ENCODE results near the gene TTF2.

Gene TTF2

DNA sequence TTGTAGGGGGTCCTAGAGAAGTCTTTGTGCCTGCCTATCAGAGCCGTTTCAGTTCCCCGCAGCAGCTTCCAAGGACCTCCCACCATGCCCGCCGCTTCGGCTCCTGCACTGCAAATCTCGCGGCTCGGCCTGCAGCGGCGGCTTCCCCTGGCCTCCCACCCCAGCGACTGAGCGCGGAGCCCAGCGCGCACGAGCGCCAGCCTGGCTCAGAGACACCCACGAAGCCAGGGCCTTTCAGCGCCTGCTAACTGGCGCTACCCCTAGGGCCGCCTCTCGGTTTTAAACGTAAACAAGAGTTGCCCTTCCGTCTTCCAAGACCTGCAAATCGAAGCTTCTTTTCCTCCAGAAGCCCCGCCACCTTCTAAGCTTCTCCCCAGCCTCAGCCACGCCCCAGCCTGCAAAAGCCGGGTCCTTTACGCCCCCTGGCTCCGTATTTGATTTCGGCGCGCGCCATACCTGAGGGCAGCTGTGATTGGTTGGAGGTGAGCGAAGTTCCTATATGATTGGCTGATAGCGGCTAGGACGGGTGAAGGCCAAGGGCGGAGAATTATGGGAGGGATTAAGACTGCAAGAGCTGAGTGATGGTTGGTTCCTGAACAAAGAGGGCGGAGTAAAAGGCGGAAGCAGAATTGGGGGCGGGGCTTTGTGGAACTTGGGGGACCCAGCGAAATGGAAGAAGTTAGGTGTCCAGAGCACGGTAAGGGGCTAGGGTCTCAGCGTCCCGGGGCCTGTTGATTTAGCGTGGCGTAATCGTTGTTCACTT, at the start of gene TTF2:
Gene TTF2, plus strand, starts transcription at position 649 of the 763 bp plus-strand sequence. Its CDS starts 21 bp downstream, at position 670.
- in situ Hi-C loops (cut with MboI; ENCODE audit: low pct_unique_long_range_greater_than_20kb, low sequenced_read_pairs, unreplicated experiment), result loop anchor here (10.0 to 25.0 kb wide), 3 partner anchors 235 to 498 kb away; partner anchors contain the start of gene CD58
- TF ChIP-seq, protein P1, sequence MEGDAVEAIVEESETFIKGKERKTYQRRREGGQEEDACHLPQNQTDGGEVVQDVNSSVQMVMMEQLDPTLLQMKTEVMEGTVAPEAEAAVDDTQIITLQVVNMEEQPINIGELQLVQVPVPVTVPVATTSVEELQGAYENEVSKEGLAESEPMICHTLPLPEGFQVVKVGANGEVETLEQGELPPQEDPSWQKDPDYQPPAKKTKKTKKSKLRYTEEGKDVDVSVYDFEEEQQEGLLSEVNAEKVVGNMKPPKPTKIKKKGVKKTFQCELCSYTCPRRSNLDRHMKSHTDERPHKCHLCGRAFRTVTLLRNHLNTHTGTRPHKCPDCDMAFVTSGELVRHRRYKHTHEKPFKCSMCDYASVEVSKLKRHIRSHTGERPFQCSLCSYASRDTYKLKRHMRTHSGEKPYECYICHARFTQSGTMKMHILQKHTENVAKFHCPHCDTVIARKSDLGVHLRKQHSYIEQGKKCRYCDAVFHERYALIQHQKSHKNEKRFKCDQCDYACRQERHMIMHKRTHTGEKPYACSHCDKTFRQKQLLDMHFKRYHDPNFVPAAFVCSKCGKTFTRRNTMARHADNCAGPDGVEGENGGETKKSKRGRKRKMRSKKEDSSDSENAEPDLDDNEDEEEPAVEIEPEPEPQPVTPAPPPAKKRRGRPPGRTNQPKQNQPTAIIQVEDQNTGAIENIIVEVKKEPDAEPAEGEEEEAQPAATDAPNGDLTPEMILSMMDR (IDR thresholded peaks at IDR 0.05; ENCODE audit: extremely low read depth, insufficient read depth, missing control alignments), result peak; percentile 12
- DNase-seq (ENCODE audit: low spot score), result peak; percentile 96

DNA sequence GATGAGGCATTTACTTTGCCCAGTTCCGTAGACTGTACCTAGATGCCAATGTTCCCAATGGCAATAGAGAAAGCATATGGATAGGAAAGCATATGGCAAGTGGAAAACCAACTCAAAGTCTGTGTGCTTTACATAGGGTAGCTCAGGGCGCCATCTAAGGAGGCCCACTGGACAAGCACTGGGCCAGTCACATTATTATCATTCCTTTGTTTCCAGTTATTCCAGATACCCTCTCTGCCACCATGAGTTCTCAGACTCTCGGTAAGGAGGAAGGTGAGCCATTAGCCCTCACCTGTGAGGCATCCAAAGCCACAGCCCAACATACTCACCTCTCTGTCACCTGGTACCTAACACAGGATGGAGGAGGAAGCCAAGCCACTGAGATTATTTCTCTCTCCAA, 48.8 kb upstream of the TTF2 start:
- in situ Hi-C loops (cut with MboI; ENCODE audit: low pct_unique_long_range_greater_than_20kb, low sequenced_read_pairs, unreplicated experiment), result no loop called here
- TF ChIP-seq, protein P1 (IDR thresholded peaks at IDR 0.05; ENCODE audit: extremely low read depth, insufficient read depth, missing control alignments), result no peak
- no peak for DNase-seq (ENCODE audit: low spot score)

DNA sequence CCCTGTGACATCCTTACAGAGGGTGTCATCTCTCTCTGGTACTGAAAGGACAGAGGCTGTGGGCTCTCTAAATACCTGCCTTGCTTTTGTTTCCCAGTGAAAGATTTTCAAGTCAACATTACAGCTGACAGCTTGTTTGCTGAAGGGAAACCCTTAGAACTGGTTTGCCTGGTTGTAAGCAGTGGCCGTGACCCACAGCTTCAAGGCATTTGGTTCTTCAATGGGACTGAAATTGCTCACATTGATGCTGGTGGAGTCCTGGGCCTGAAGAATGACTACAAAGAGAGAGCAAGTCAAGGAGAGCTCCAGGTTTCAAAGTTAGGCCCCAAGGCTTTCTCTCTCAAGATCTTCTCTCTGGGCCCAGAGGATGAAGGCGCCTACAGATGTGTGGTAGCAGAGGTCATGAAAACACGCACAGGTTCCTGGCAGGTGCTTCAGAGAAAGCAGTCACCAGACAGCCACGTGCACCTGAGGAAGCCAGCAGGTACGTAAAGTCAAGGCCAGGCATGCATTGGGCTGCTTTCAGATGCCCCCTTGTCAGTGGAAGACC, 46.7 kb upstream of the TTF2 start:
- TF ChIP-seq, protein P1 (IDR thresholded peaks at IDR 0.05; ENCODE audit: extremely low read depth, insufficient read depth, missing control alignments), result no peak
- no peak for DNase-seq (ENCODE audit: low spot score)
- in situ Hi-C loops (cut with MboI; ENCODE audit: low pct_unique_long_range_greater_than_20kb, low sequenced_read_pairs, unreplicated experiment), result no loop called here

DNA sequence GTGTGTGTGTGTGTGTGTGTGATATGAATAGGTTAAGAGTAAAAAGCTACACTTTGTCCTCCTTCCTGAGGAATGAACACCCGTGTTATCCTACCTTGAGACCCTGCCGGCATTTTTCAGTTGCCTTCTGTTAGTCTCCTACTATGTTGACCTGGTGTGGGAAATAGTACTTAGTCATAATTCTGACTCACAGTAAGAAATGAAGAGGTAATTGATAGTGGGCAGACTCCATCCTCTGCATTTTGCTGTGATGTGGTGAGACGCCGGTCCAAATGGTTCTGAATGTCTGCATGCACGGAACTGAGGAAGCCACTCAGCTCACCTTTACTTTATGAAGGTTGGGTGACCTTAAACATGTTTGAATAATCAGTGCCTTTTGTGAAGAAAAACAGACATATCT, 45.9 kb upstream of the TTF2 start:
- TF ChIP-seq, protein P1 (IDR thresholded peaks at IDR 0.05; ENCODE audit: extremely low read depth, insufficient read depth, missing control alignments), result no peak
- no peak for DNase-seq (ENCODE audit: low spot score)
- in situ Hi-C loops (cut with MboI; ENCODE audit: low pct_unique_long_range_greater_than_20kb, low sequenced_read_pairs, unreplicated experiment), result no loop called here

DNA sequence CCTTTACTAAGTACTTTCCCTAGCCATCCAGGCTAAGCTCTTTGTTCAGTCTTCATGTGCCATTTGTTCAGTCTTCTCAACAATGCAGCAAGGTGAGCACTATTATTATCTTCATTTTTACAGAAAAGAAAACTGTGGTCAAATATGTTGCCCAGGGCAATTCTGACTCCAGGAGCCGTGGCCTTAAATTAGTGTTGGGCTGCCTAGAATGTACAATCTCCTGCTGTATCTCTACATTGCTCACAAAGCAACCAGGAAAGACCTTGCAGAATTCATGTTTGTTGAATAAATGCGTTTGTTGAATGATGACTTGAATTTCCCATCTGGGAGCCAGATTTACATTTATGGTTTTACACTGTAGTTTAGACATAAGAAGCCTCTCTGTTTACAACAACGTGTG, 44.4 kb upstream of the TTF2 start:
- no peak for DNase-seq (ENCODE audit: low spot score)
- TF ChIP-seq, protein P1 (IDR thresholded peaks at IDR 0.05; ENCODE audit: extremely low read depth, insufficient read depth, missing control alignments), result no peak
- in situ Hi-C loops (cut with MboI; ENCODE audit: low pct_unique_long_range_greater_than_20kb, low sequenced_read_pairs, unreplicated experiment), result no loop called here

DNA sequence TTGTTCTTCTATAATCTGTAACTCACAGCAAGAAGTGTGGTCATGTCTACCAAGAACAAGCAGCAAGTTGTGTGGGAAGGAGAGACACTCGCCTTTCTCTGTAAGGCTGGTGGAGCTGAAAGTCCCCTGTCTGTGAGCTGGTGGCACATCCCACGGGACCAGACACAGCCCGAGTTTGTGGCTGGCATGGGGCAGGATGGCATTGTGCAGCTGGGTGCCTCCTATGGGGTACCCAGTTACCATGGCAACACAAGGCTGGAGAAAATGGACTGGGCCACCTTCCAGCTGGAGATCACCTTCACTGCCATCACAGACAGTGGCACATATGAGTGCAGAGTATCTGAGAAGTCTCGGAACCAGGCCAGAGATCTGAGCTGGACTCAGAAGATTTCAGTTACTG, 43.1 kb upstream of the TTF2 start:
- in situ Hi-C loops (cut with MboI; ENCODE audit: low pct_unique_long_range_greater_than_20kb, low sequenced_read_pairs, unreplicated experiment), result no loop called here
- TF ChIP-seq, protein P1 (IDR thresholded peaks at IDR 0.05; ENCODE audit: extremely low read depth, insufficient read depth, missing control alignments), result no peak
- DNase-seq (ENCODE audit: low spot score), result no peak
